CD4-positive, alpha-beta T cell treated with Interleukin-15 for 4 hours (primary cell): ENCODE results near the gene RILPL1.
"Not testable (repeated sequence)": the region's sequence is repeated elsewhere in the genome, so short reads cannot be mapped to it uniquely, and the experiment has no call there.

Experiments
- DNase-seq: peaks from one replicate; pipeline ENCODE4 v3.0.0-alpha.2; 2020; ENCODE audit warnings: low spot score

Gene RILPL1

GRCh38 chr12:123529686-123530085 lies 3.8 kb downstream of the RILPL1 start:
- no peak for DNase-seq

- DNase-seq: no peak
Observed at GRCh38 chr12:123528858-123529257, 4.7 kb downstream of the RILPL1 start.

- DNase-seq: no peak
Observed at GRCh38 chr12:123526542-123527080, 6.9 kb downstream of the RILPL1 start.

- no peak for DNase-seq
Observed at GRCh38 chr12:123524378-123524777, 9.1 kb downstream of the RILPL1 start.

- DNase-seq: no peak
Observed at GRCh38 chr12:123523518-123523917, 10.0 kb downstream of the RILPL1 start.

- no peak for DNase-seq
Observed at GRCh38 chr12:123522164-123522563, 11.4 kb downstream of the RILPL1 start.

- DNase-seq: no peak
Observed at GRCh38 chr12:123520567-123521474, 12.7 kb downstream of the RILPL1 start.

GRCh38 chr12:123519141-123520001 lies 14.1 kb downstream of the RILPL1 start:
- no peak for DNase-seq

- no peak for DNase-seq
Observed at GRCh38 chr12:123516216-123516780, 17.2 kb downstream of the RILPL1 start.

- DNase-seq: not testable (repeated sequence)
Observed at GRCh38 chr12:123514582-123515221, 18.8 kb downstream of the RILPL1 start.

- no peak for DNase-seq
Observed at GRCh38 chr12:123513805-123514204, 19.7 kb downstream of the RILPL1 start.

- DNase-seq: no peak
Observed at GRCh38 chr12:123512838-123513665, 20.5 kb downstream of the RILPL1 start.

GRCh38 chr12:123506843-123507236 lies 26.7 kb downstream of the RILPL1 start:
- DNase-seq: no peak

GRCh38 chr12:123506059-123506842 lies 27.3 kb downstream of the RILPL1 start:
- no peak for DNase-seq

- DNase-seq: no peak
Observed at GRCh38 chr12:123502163-123502704, 31.3 kb downstream of the RILPL1 start.

- DNase-seq: no peak
Observed at GRCh38 chr12:123499332-123499731, 34.2 kb downstream of the RILPL1 start.

- no peak for DNase-seq
Observed at GRCh38 chr12:123498126-123498825, 35.2 kb downstream of the RILPL1 start.

- DNase-seq: no peak
Observed at GRCh38 chr12:123497065-123497464, 36.5 kb downstream of the RILPL1 start.
